Endothelial cell of umbilical vein (primary cell): ENCODE results near the gene GNAO1. TPM values are rescaled to one million over a fixed set of nuclear protein-coding genes. Genes with fewer than 3 reads are reported as not detected.

ENCODE experiments used
- BruUV-seq: library from RNA; stranded (reverse); fragments of 400-500 nt; replicated peaks from 2 replicates; lab custom pipeline; 2021; lab: Mats Ljungman, UMichigan
- CTCF ChIA-PET: fragments of 300-600, 350-600 bp; sonication (Branson Sonifier 250); formaldehyde crosslinking; loops from one replicate; lab custom pipeline; 2021; ENCODE audit warnings: antibody characterized with exemption, inconsistent platforms; lab: Charles Lee
- POLR2A ChIA-PET: fragments of 300-600, 350-600 bp; sonication (Branson Sonifier 250); formaldehyde crosslinking; loops from one replicate; lab custom pipeline; 2021; ENCODE audit warnings: antibody characterized with exemption, inconsistent platforms; lab: Charles Lee
- DNase-seq: peaks from one replicate; pipeline ENCODE4 v3.0.0-alpha.2; 2011; ENCODE audit warnings: low read depth, low spot score
- FAIRE-seq: peaks from 2 replicates; lab custom pipeline; 2011; peaks lifted over from hg19 to GRCh38; lab: Jason Lieb, UNC
- H2AFZ ChIP-seq: 2 replicates; pipeline ENCODE4 v1.6.0; 2012; ENCODE audit warnings: low read depth, low read length, control low read depth, inconsistent platforms
- H3K27ac ChIP-seq: 2 replicates; pipeline ENCODE4 v1.5.1; 2011; ENCODE audit warnings: low read depth, mild to moderate bottlenecking, control low read depth, low read length, moderate library complexity; ENCODE audit not compliant: insufficient read depth
- H3K27me3 ChIP-seq, 2 experiments: 2 replicates each; pipeline versions ENCODE4 v1.6.0 to v1.6.1; 2011; ENCODE audit warnings: low read length in 2 of 2, mixed read lengths in 1 of 2; ENCODE audit not compliant: control insufficient read depth in 2 of 2, insufficient read depth in 2 of 2
- H3K36me3 ChIP-seq, 2 experiments: 2 replicates in 1 of 2; 3 replicates in 1 of 2; pipeline ENCODE4 v1.5.1; 2011; ENCODE audit warnings: low read length in 2 of 2, mild to moderate bottlenecking in 1 of 2, moderate library complexity in 1 of 2; ENCODE audit not compliant: control insufficient read depth in 2 of 2, insufficient read depth in 2 of 2; ENCODE audit errors: extremely low read depth in 1 of 2
- H3K4me1 ChIP-seq: 3 replicates; pipeline ENCODE4 v1.5.1; 2011; ENCODE audit warnings: mild to moderate bottlenecking, low read length; ENCODE audit not compliant: control insufficient read depth, insufficient read depth; ENCODE audit errors: extremely low read depth
- H3K4me2 ChIP-seq: 2 replicates; pipeline ENCODE4 v1.6.1; 2011; ENCODE audit warnings: low read length, control low read depth, mixed read lengths; ENCODE audit not compliant: insufficient read depth
- H3K4me3 ChIP-seq, 3 experiments: fragments of 200-600 bp in 1 of 3; sonication (generic), shearing (Covaris generic) in 1 of 3; replicated peaks in 1 of 3; 2 replicates each; pipeline ENCODE4 v1.5.1; 2011 to 2016; ENCODE audit warnings: control low read depth in 3 of 3, low read length in 3 of 3, mild to moderate bottlenecking in 2 of 3, inconsistent platforms in 1 of 3, low read depth in 1 of 3, moderate library complexity in 1 of 3; ENCODE audit not compliant: insufficient read depth in 1 of 3
- H3K79me2 ChIP-seq: 2 replicates; pipeline ENCODE4 v1.6.0; 2012; ENCODE audit warnings: low read length, inconsistent platforms; ENCODE audit not compliant: control insufficient read depth, insufficient read depth
- H3K9ac ChIP-seq: replicated peaks from 2 replicates; pipeline ENCODE3; 2011; ENCODE audit warnings: low read length, control low read depth; ENCODE audit not compliant: insufficient read depth; ENCODE audit errors: extremely low read depth
- H3K9me1 ChIP-seq: replicated peaks from 3 replicates; pipeline ENCODE4 v1.6.0; 2011; ENCODE audit warnings: mild to moderate bottlenecking, low read length; ENCODE audit not compliant: control insufficient read depth, insufficient read depth; ENCODE audit errors: extremely low read depth
- H3K9me3 ChIP-seq: replicated peaks from 2 replicates; pipeline ENCODE4 v1.5.1; 2012; ENCODE audit warnings: low read length, inconsistent platforms; ENCODE audit not compliant: control insufficient read depth, insufficient read depth
- H4K20me1 ChIP-seq: replicated peaks from 2 replicates; pipeline ENCODE3; 2011; ENCODE audit warnings: mild to moderate bottlenecking, low read length; ENCODE audit not compliant: control insufficient read depth, insufficient read depth; ENCODE audit errors: extremely low read depth
- CTCF ChIP-seq, 2 donors: IDR thresholded peaks; 1 replicate in 1 of 2; 2 replicates in 1 of 2; pipeline ENCODE4 v1.5.1; 2011; ENCODE audit warnings: low read length in 2 of 2, mild to moderate bottlenecking in 2 of 2, moderate library complexity in 2 of 2, control low read depth in 1 of 2, inconsistent platforms in 1 of 2, low read depth in 1 of 2; ENCODE audit not compliant: insufficient read depth in 1 of 2; ENCODE audit errors: extremely low read depth in 1 of 2
- EZH2 ChIP-seq: IDR thresholded peaks from 2 replicates; pipeline ENCODE4 v1.6.1; 2012; ENCODE audit warnings: borderline replicate concordance, low read depth, mild to moderate bottlenecking, moderate library complexity, low read length, inconsistent platforms; ENCODE audit not compliant: severe bottlenecking
- FOS ChIP-seq: IDR thresholded peaks from 2 replicates; pipeline ENCODE4 v1.6.1; 2011; ENCODE audit warnings: mild to moderate bottlenecking, low read length, moderate library complexity, borderline replicate concordance; ENCODE audit not compliant: insufficient read depth
- GATA2 ChIP-seq: IDR thresholded peaks from 2 replicates; pipeline ENCODE4 v1.7.0; 2011; ENCODE audit warnings: low read depth, mild to moderate bottlenecking, moderate library complexity, mixed read lengths, low read length; ENCODE audit not compliant: insufficient read length, insufficient read depth
- JUN ChIP-seq: IDR thresholded peaks from 2 replicates; pipeline ENCODE4 v1.6.1; 2011; ENCODE audit warnings: borderline replicate concordance, low read depth; ENCODE audit not compliant: insufficient read length, insufficient read depth
- MAX ChIP-seq: IDR thresholded peaks from 2 replicates; pipeline ENCODE4 v1.6.1; 2011; ENCODE audit not compliant: insufficient read depth, insufficient read length
- MYC ChIP-seq: IDR thresholded peaks from one replicate; pipeline ENCODE4 v1.6.1; 2011; ENCODE audit warnings: mild to moderate bottlenecking, low read depth, low read length
- POLR2A ChIP-seq: IDR thresholded peaks from 2 replicates; pipeline ENCODE4 v1.6.1; 2012; ENCODE audit warnings: low read depth, mild to moderate bottlenecking, control low read depth, low read length
- POLR2AphosphoS5 ChIP-seq: IDR thresholded peaks from 2 replicates; pipeline ENCODE4 v1.6.1; 2012; ENCODE audit warnings: low read depth, mild to moderate bottlenecking, control low read depth, low read length, moderate library complexity; ENCODE audit not compliant: insufficient read depth
- dilution Hi-C: fragments of 300-500 bp; cut with MboI; formaldehyde crosslinking; loops from one replicate; pipeline ENCODE4 v1.15.0; 2019; ENCODE audit warnings: low sequenced_read_pairs; ENCODE audit not compliant: extremely low pct_ligation_motif_present
- intact Hi-C: fragments of 100-400 bp; cut with micrococcal nuclease; formaldehyde crosslinking; loops from one replicate; pipeline ENCODE4 v1.10.0; 2022
- polyA plus RNA-seq, 4 experiments: library from polyadenylated mRNA; depleted of rRNA in 3 of 4; stranded (reverse) in 3 of 4; unstranded in 1 of 4; fragments of >200 nt; gene quantifications; 2 replicates each; pipeline versions ENCODE4 v1.2.1 to v1.2.3, GENCODE V29; 2011 to 2012; ENCODE audit warnings: missing spikeins in 1 of 4
- total RNA-seq: library from RNA; stranded (reverse); gene quantifications from 2 replicates; pipeline ENCODE4 v1.2.3, GENCODE V29; 2021

GNAO1 gene
- total and polyA plus RNA-seq, 2 donors (not counting 3 experiments of a cell fraction or from before 2014, with no cell fraction given), result not detected

- H3K4me1 ChIP-seq, result no peaks in the 10 kb centered on the region
- BruUV-seq, result no TSS peak
- intact Hi-C loops, result no loop called here
- CTCF ChIA-PET, result no interaction called here
- H3K36me3 ChIP-seq, result no peaks in the 10 kb centered on the region
- no peak overlapping the region for H3K4me3 ChIP-seq
- H3K9me1 ChIP-seq, result no peaks in the 10 kb centered on the region
- H2AFZ ChIP-seq, result no peak overlapping the region
- DNase-seq (no peak), FAIRE-seq (no peak)
- no peaks in the 10 kb centered on the region for H3K27me3 ChIP-seq
- H4K20me1 ChIP-seq, result no peaks in the 10 kb centered on the region
- TF ChIP-seq GATA2 (no peak), MAX (no peak), MYC (no peak), POLR2A (no peak), JUN (no peak), CTCF (IDR thresholded peaks at IDR 0.05; ENCODE audit: extremely low read depth in 1 of 2, insufficient read depth in 1 of 2, low read depth in 1 of 2, low read length in 2 of 2) (no peak), EZH2 (no peak), FOS (no peak), POLR2AphosphoS5 (no peak)
- POLR2A ChIA-PET, result no interaction called here
- H3K9me3 ChIP-seq, result no peaks in the 10 kb centered on the region
- no peak overlapping the region for H3K9ac ChIP-seq
- dilution Hi-C loops, result no loop called here
- H3K27ac ChIP-seq, result no peak overlapping the region
- H3K79me2 ChIP-seq, result no peaks in the 10 kb centered on the region
- H3K4me2 ChIP-seq, result no peak overlapping the region
These were observed 42.7 kb downstream of the GNAO1 start for GRCh38 chr16:56233795-56234566.
